GM18520 (cell line): ENCODE results near the gene IL6R.
"Not testable (repeated sequence)": the region's sequence is repeated elsewhere in the genome, so short reads cannot be mapped to it uniquely, and the experiment has no call there.

Experiments used
- ATAC-seq: cut with Tn5 transposase; IDR thresholded peaks from one replicate; pipeline ENCODE4 v1.9.1; 2021; ENCODE audit not compliant: unreplicated experiment

The IL6R gene

GRCh38 chr1:154478639-154479038 is 73.5 kb downstream of the IL6R start:
- no peak for ATAC-seq

- ATAC-seq, result no peak
These were observed 74.8 kb downstream of the IL6R start for GRCh38 chr1:154479764-154480421.

DNA sequence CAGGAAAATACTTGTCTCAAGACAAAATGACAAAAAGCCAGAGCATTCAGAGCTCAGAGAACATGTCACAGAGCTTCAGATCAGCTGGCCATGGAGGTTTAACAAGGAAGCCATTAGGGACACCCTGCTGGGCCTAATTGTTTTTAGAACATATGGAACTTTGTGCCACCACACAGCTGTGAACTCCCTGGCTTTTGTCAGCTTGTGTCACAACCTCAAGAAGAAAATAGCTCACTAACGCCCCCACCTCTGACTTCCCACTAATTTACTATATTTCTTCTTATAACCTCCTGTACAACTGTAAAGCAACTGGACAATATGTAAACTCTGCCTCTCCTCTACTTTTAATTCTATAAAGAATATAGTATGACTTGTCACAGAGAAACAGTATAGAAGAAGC is 75.9 kb downstream of the IL6R start:
- no peak for ATAC-seq

GRCh38 chr1:154483941-154484803 is 79.0 kb downstream of the IL6R start:
- no peak for ATAC-seq

DNA sequence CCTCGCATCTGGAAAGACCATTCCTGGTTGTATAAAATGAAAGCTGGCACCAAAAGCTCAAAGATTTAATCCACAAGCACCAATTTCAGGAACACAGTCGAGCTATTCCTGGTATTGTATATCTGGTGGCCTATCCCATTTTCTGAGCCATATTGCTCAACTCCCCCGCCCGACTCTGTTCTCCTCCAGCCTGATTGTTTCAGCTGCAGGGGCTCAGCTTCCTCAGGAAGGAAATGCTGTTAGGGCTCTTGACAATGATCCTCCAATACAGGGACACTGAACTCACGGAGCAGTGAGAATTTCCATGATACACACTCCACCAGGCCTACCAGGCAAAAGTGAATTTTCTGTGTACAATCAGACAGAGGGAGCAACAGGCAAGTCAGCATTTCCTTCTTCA is 80.0 kb downstream of the IL6R start:
- no peak for ATAC-seq

- ATAC-seq, result no peak
These were observed 80.9 kb downstream of the IL6R start for GRCh38 chr1:154485910-154486496.

- ATAC-seq, result not testable (repeated sequence)
These were observed 81.6 kb downstream of the IL6R start for GRCh38 chr1:154486756-154487155.

DNA sequence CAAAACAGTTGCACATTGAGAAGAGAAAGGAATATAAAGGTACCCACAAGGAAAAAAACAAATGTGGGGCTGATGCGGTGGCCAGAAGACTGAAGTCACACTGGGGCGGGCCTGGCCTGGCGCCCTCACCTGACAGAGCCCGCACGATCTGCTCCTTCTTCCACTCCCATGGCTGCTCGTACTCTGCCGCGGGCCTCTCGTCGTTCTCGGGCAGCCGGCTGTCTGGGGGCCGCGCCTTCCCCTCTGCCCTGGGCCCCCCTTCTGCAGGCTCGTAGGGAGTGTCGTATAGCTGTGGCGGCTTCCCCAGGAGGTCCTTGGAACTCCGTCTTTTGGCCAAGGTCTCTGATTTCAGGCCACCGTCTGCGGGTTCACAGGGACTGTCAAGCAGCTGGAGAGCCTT is 83.8 kb downstream of the IL6R start:
- no peak for ATAC-seq

DNA sequence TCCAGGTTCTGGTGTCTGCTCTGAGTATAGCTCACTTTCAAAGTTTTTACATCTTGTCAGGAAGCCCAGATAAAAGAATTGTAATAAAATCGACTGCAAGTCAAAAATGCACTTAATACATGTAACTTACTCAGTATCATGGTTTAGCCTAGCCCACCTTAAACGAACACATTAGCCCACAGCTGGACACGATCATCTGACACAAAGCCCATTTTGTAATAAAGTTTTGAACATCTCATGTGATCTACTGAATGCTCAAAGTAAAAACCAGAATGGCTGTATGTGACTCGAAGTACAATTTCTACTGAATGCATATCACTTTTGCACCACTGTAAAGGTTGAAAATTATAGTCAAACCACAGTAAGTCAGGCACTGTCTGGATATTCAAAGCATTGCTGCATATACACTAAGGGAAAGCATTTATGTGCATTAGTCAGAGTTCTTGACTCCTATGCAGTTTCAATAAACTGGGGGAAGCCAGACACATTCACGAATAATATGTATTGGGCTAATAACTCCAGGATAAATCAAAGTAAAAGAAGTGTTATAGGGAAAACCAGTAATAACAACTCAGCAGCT is 84.6 kb downstream of the IL6R start:
- ATAC-seq, result no peak

DNA sequence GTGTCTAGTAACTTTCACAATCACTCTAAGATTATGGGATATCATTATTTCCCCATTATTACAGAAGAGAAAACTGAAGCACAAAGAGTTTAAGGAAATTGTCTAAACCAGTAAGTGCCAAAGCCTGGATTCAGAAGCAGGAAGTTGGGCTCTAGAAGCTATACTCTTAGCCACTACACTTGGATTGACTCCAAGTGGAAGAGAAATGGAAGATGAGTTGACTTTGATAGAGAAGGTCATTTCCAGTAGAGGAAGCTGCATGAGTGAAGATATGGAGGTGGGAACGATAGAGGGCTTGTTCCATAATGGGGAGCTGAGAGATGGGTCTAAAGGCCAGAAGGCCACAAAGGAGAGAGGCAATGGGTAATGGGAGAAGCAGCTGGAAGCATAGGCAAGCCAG is 85.2 kb downstream of the IL6R start:
- ATAC-seq, result no peak

DNA sequence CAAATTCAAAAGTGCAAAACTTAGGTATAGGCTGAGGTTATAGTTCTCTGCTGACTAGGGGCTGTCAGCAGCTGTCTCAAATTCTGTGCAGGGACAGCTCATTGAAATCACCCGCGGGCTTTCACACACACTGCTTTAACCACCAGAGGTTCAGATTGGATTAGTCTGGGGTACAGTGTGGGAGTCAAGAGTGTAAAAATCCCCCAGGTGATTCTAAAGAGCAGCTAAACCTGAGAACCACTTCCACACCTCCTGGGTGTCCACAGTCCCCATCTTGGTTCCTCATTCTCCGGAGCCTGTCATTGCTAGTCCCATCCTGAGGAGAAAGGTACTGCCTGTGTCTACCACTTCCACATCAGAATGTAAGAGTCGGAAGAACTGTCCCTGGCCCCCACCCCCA is 87.0 kb downstream of the IL6R start:
- no peak for ATAC-seq

- ATAC-seq, result no peak
These were observed 88.1 kb downstream of the IL6R start for GRCh38 chr1:154493276-154493675.

DNA sequence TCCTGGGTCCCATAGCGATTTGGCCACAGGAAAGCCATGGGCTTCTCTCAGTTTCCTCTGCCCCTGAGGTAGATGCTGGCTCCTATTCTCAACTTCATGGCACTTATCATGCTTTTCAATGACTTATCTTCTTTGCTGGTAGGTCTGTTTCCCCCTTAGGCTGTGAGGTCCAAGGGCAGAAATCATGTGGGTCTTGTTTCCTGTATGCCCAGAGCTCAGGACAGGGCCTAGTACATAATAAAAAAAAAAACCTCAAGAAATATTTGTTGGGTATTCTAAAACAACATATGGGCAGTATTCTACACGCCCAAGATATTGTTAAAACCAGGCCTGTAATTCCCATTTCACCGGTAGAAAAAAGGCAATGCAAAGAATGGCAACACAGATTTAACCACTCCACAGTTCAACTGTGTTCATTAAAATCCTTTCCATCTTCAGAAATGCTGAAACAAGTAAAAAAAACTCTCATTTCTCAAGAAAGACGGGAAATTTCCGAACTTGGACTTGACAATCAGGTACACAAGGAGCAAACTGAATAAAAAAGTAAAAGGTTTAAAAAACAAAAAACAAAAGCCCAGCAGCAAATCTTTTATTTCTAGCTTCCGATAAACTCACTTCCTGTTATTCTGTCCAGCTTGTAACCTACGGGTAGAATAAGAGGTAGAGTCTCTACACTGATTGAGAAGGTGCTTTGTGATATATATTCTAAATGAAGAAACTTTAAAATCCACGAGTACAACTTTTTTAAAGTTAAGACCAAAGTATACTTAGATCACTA is 90.5 kb downstream of the IL6R start:
- no peak for ATAC-seq

- ATAC-seq, result no peak
These were observed 91.2 kb downstream of the IL6R start for GRCh38 chr1:154496383-154496782.

- ATAC-seq, result no peak
These were observed 92.1 kb downstream of the IL6R start for GRCh38 chr1:154497026-154497806.

DNA sequence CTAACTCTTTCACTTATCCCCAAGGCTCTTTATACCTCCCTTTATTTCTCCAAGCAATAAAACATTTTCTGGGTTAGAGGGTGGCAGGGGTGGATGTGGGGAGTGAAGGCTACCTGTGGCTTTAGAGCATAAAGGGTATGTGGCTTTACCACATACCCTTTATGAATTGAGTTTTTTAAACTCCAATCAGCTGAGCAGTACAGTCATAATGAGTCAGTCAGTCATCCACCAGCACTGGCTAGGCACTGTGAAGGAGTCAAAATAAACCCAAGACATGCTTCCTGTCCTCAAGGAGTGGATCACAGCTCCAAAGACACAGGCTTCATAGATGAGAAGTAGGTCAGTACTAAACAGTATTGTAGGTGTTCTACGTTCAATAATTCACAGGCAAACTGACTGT is 94.3 kb downstream of the IL6R start:
- ATAC-seq, result no peak

DNA sequence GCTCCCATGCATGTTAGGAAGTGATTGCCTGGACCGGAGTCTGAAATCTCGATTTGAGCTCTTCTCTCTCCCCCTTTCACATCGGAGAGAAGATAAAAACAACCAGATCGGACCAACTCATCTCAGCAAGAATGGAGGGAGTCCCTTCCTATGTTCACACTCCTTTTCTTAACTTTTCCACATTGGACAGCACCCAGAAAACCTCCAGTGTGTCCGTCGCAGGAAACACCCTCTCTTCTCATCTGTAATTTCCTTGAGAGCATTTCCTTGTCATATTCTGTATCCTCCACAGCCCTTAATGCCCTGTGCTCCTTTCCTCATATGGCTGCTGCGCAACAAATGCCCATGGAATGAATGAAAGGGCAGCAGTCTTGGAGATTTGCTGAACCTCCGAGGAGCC is 95.4 kb downstream of the IL6R start:
- ATAC-seq, result no peak

DNA sequence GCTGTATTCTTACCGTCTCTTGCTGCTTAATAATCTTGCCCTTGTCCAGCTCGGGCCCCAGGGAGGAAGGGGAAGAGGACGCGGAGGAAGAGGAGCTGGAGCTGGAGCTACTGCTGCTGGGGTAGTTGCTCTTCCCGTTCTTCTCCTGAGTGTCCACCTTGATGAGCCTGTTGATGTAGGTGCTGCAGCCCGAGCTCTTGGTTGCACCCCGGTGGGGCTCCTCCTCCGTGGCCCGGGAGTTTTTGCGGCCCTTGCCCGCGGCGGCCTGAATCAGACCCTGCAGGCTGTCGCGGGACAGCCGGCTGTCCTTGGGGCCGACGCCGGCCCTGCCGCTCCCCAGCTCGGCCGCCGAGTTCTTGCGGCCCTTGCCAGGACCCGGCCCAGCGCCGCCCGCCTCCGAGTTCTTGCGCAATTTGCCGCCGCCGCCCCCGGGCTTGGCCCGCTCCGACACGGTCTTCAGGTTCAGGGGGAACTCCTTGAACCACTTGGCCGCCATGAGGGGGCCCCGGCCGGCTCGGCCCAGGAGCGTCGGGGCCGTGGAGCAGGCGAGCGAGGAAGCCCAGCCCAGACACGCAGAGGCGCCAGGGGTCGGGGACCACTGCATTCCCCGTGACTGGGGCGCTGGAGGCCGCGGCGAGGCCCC is 96.4 kb downstream of the IL6R start:
- ATAC-seq, result no peak

DNA sequence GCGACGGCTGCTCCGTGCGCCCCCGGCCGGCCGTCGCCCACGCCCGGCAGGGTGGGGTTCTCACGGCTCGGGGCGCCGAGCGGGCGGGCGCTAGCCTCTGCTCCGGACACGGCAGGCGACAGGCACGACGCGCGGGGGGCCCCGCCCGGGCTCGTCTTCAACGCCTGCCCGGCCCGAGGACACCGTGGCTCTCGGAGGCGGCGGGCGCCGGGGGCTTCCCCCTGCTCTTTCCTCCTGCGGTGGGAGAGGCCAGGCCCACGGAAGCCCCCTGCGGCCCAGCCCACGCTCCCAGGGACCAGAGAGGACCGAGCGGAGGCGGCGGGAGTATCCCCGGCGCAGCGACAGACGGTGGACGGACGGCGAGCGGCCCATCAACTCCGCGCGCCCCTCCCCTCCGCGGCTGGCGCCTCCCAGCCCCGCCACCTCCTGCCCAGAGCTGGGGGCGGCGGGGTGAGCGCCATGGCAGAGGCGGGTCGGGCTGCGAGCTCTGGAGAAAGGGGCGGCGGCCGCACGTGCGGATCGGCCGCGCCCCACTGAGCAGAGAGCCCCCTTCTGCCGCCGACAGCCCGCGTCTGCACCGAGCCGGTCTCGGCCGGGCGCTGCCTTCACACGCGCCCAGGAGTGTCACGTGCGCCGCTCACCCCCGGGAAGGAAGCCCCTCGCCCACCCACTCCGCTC is 97.1 kb downstream of the IL6R start, which contains the start of the genes SHE and TDRD10:
Gene SHE (minus strand): TSS at position 347 of the 678 bp plus-strand sequence. CDS start 386 bp downstream, outside the sequence.
Gene TDRD10 (plus strand): TSS at position 154 of the 678 bp plus-strand sequence. CDS start 4,685 bp downstream, outside the sequence.
- no peak for ATAC-seq
